GM23338 (cell line): ENCODE measurements around the gene CLEC7A. TPM values are rescaled to one million over a fixed set of nuclear protein-coding genes. Genes with fewer than 3 reads are reported as not detected.

ENCODE experiments used
- ATAC-seq: fragments of 200-7000 bp; cut with Tn5 transposase; 3 replicates; pipeline ENCODE4 v1.9.1; 2020
- DNase-seq: peaks from one replicate; pipeline ENCODE4 v3.0.0-alpha.2; 2015; ENCODE audit warnings: low spot score
- H2AFZ ChIP-seq: fragments of 200-600 bp; sonication (generic); 2 replicates; pipeline ENCODE4 v1.8.0; 2016; ENCODE audit warnings: antibody characterized with exemption, mild to moderate bottlenecking, moderate library complexity
- H3F3A ChIP-seq: fragments of 200-600 bp; sonication (generic); replicated peaks from 2 replicates; pipeline ENCODE4 v1.8.0; 2017; ENCODE audit warnings: antibody characterized with exemption, mixed run types, low read depth
- H3K27ac ChIP-seq: fragments of 200-600 bp; sonication (generic); 2 replicates; pipeline ENCODE4 v1.6.1; 2016; ENCODE audit warnings: low read depth
- H3K27me3 ChIP-seq: fragments of 200-600 bp; sonication (generic); 2 replicates; pipeline ENCODE4 v1.8.0; 2016; ENCODE audit warnings: mild to moderate bottlenecking, mixed run types, moderate library complexity; ENCODE audit not compliant: insufficient read depth
- H3K36me3 ChIP-seq: fragments of 200-600 bp; sonication (generic); 2 replicates; pipeline ENCODE4 v1.8.0; 2016; ENCODE audit warnings: mild to moderate bottlenecking; ENCODE audit not compliant: insufficient read depth
- H3K4me1 ChIP-seq: fragments of 200-600 bp; sonication (generic); 2 replicates; pipeline ENCODE4 v1.8.0; 2016; ENCODE audit warnings: mild to moderate bottlenecking, moderate library complexity; ENCODE audit not compliant: insufficient read depth
- H3K4me2 ChIP-seq: fragments of 200-600 bp; sonication (generic); 2 replicates; pipeline ENCODE4 v1.7.1; 2017; ENCODE audit warnings: mixed run types
- H3K4me3 ChIP-seq: fragments of 200-600 bp; sonication (generic); 2 replicates; pipeline ENCODE4 v1.6.1; 2016; ENCODE audit warnings: mixed run types
- H3K79me2 ChIP-seq: fragments of 200-600 bp; sonication (generic); replicated peaks from 2 replicates; pipeline ENCODE4 v1.8.0; 2017; ENCODE audit warnings: mild to moderate bottlenecking; ENCODE audit not compliant: insufficient read depth
- H3K9me2 ChIP-seq: fragments of 200-600 bp; sonication (generic); 2 replicates; pipeline ENCODE4 v1.8.0; 2017; ENCODE audit not compliant: insufficient read depth
- H4K20me1 ChIP-seq: fragments of 200-600 bp; sonication (generic); replicated peaks from 2 replicates; pipeline ENCODE4 v1.8.0; 2017; ENCODE audit warnings: mild to moderate bottlenecking; ENCODE audit not compliant: insufficient read depth
- H3K27ac Mint-ChIP-seq: 2 replicates; pipeline ENCODE4 v1.8.0; 2020; ENCODE audit warnings: inconsistent platforms, mild to moderate bottlenecking, moderate library complexity, mixed read lengths
- H3K27me3 Mint-ChIP-seq: 3 replicates; pipeline ENCODE4 v1.8.0; 2022; ENCODE audit warnings: low read depth, mild to moderate bottlenecking, moderate library complexity, mixed read lengths, inconsistent platforms; ENCODE audit not compliant: insufficient read depth, poor library complexity
- H3K36me3 Mint-ChIP-seq: 3 replicates; pipeline ENCODE4 v1.8.0; 2021; ENCODE audit warnings: low read depth, mild to moderate bottlenecking, inconsistent platforms, moderate library complexity, mixed read lengths
- H3K4me1 Mint-ChIP-seq: 3 replicates; pipeline ENCODE4 v1.8.0; 2020; ENCODE audit warnings: mild to moderate bottlenecking, inconsistent platforms, mixed read lengths
- H3K4me3 Mint-ChIP-seq: 3 replicates; pipeline ENCODE4 v1.8.0; 2021; ENCODE audit warnings: moderate library complexity, mild to moderate bottlenecking, inconsistent platforms, mixed read lengths
- H3K9me3 Mint-ChIP-seq: 3 replicates; pipeline ENCODE4 v1.8.0; 2020; ENCODE audit warnings: moderate library complexity, mild to moderate bottlenecking, inconsistent platforms, mixed read lengths
- CREB1 ChIP-seq: fragments of 250-450 bp; sonication (Bioruptor Pico); IDR thresholded peaks from 2 replicates; pipeline ENCODE4 v1.5.0; 2020; ENCODE audit warnings: low read depth, mild to moderate bottlenecking, moderate library complexity
- JUNB ChIP-seq: IDR thresholded peaks from one replicate; pipeline ENCODE4 v1.6.1; 2016; ENCODE audit warnings: antibody characterized with exemption; ENCODE audit not compliant: unreplicated experiment
- POLR2AphosphoS5 ChIP-seq: IDR thresholded peaks from 2 replicates; pipeline ENCODE4 v1.6.1; 2016; ENCODE audit warnings: antibody characterized with exemption, low read depth
- REST ChIP-seq: IDR thresholded peaks from one replicate; pipeline ENCODE4 v1.6.1; 2018; ENCODE audit warnings: antibody characterized with exemption; ENCODE audit not compliant: unreplicated experiment
- STAT1 ChIP-seq: IDR thresholded peaks from one replicate; pipeline ENCODE4 v1.6.1; 2016; ENCODE audit warnings: antibody characterized with exemption; ENCODE audit not compliant: unreplicated experiment
- ZNF114 ChIP-seq: fragments of 250-450 bp; sonication (Bioruptor Pico); IDR thresholded peaks from 2 replicates; pipeline ENCODE4 v1.5.0; 2020; ENCODE audit warnings: mild to moderate bottlenecking, moderate library complexity
- ZNF331 ChIP-seq: fragments of 250-450 bp; sonication (Bioruptor Pico); IDR thresholded peaks from 2 replicates; pipeline ENCODE4 v1.5.0; 2020; ENCODE audit warnings: low read depth, mild to moderate bottlenecking, moderate library complexity
- ZNF462 ChIP-seq: fragments of 250-450 bp; sonication (Bioruptor Pico); IDR thresholded peaks from 2 replicates; pipeline ENCODE4 v1.5.0; 2020; ENCODE audit warnings: mild to moderate bottlenecking, moderate library complexity
- polyA plus RNA-seq: library from polyadenylated mRNA; unstranded; fragments of >200 nt; fragmentation: Nextera tagmentation; extraction: Ambion mirVana; gene quantifications from 2 replicates; pipeline ENCODE4 v1.2.1, GENCODE V29; 2016
- total RNA-seq: library from RNA; depleted of rRNA; stranded (reverse); fragments of >200 nt; shearing (Covaris generic); gene quantifications from 2 replicates; pipeline ENCODE4 v1.2.3, GENCODE V29; 2014
- TF ChIP-seq, protein P1 (sequence below), 2 experiments: fragments of 200-600 bp in 1 of 2; sonication (generic) in 1 of 2; conservative IDR thresholded peaks; 2 replicates each; pipeline versions ENCODE4 v1.5.1 to v1.6.1; 2016 to 2017; ENCODE audit warnings: antibody characterized with exemption in 2 of 2, low read depth in 2 of 2, mild to moderate bottlenecking in 2 of 2, moderate library complexity in 1 of 2

Gene CLEC7A
- total and polyA plus RNA-seq, 2 experiments from 2014 or later: 0.39 TPM; not detected in 1

DNA sequence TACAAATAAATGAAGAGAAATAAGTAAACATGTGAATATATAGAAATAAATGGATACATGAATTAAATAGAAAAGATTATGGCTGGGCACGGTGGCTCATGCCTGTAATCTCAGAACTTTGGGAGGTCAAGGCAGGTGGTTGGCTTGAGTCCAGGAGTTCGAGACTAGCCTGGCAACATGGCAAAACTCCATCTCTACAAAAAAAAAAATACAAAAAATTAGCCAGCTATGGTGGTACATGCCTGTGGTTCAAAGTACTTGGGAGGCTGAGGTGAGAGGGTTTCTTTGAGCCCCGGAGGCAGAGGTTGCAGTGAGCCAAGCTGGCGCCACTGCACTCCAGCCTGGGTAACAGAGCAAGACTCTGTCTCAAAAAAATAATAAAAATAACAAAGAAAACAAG lies 5.1 kb upstream of the CLEC7A start:
- H3K4me1 Mint-ChIP-seq: peaks cover 31% of the 10 kb centered on the region
- Histone ChIP-seq H3K4me3 (no peak overlapping the region), H3K9me2 (no peaks in the 10 kb centered on the region), H3K27ac (no peak overlapping the region), H3K27me3 (no peaks in the 10 kb centered on the region), H3K79me2 (no peaks in the 10 kb centered on the region), H3F3A (no peaks in the 10 kb centered on the region), H4K20me1 (no peaks in the 10 kb centered on the region), H3K4me2 (no peak overlapping the region), H3K36me3 (no peaks in the 10 kb centered on the region), H3K4me1 (peaks cover 41% of the 10 kb centered on the region), H2AFZ (no peak overlapping the region)
- ATAC-seq (no peak), DNase-seq (no peak)
- H3K9me3 Mint-ChIP-seq: no peaks in the 10 kb centered on the region; the same call in 2 of the 3 replicates
- H3K4me3 Mint-ChIP-seq: no peak overlapping the region
- H3K36me3 Mint-ChIP-seq: no peaks in the 10 kb centered on the region
- no peak overlapping the region for H3K27ac Mint-ChIP-seq
- TF ChIP-seq CREB1 (CRISPR knock-in tag): no peak
- peaks cover 2% of the 10 kb centered on the region for H3K27me3 Mint-ChIP-seq

DNA sequence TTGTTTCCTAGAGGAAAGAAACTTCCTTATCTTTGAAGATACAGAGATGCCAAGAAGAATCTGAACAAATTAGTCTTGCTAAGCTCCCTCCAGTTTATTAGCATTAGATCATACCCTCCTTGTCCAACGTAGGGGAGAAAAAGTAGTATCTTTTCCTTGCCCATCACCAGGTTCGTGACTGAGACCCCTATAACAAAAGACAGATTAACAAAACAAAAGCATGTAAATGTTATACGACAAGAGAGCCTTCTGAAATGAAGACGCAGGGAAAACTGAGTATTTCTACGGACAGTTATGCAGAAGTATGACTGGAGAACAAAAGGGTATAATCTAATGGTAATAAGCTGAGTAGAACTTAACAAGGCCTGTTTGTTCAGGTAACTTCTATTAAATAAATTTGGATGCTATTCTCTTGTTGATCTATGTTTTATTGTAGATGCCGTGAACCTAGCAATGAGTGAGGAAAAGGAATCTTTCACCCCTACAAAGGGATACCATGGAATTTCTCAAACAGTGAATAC lies 2.9 kb upstream of the CLEC7A start:
- Histone ChIP-seq H4K20me1 (no peaks in the 10 kb centered on the region), H3K27me3 (no peaks in the 10 kb centered on the region), H3K27ac (0 out of 2 replicates have a peak overlapping the region, but pooled peaks have one; percentile 79), H3K79me2 (no peaks in the 10 kb centered on the region), H3K4me1 (peaks cover 45% of the 10 kb centered on the region), H3K9me2 (no peaks in the 10 kb centered on the region), H3F3A (no peaks in the 10 kb centered on the region), H3K36me3 (no peaks in the 10 kb centered on the region), H3K4me3 (0 out of 2 replicates have a peak overlapping the region, but pooled peaks have one; percentile 1), H3K4me2 (peak overlapping the region; percentile 34), H2AFZ (no peak overlapping the region)
- Mint-ChIP-seq H3K27ac (no peak overlapping the region; the same call in 1 of the 2 replicates), H3K27me3 (peaks cover 2% of the 10 kb centered on the region), H3K36me3 (no peaks in the 10 kb centered on the region), H3K4me3 (no peak overlapping the region), H3K9me3 (no peaks in the 10 kb centered on the region; the same call in 2 of the 3 replicates), H3K4me1 (peaks cover 42% of the 10 kb centered on the region)
- ATAC-seq (peak; percentile 50), DNase-seq (peak; percentile 32)
- TF ChIP-seq STAT1: no peak
- TF ChIP-seq POLR2AphosphoS5: no peak
- no peak for TF ChIP-seq REST
- no peak for TF ChIP-seq ZNF114 (CRISPR knock-in tag)
- TF ChIP-seq, protein P1, sequence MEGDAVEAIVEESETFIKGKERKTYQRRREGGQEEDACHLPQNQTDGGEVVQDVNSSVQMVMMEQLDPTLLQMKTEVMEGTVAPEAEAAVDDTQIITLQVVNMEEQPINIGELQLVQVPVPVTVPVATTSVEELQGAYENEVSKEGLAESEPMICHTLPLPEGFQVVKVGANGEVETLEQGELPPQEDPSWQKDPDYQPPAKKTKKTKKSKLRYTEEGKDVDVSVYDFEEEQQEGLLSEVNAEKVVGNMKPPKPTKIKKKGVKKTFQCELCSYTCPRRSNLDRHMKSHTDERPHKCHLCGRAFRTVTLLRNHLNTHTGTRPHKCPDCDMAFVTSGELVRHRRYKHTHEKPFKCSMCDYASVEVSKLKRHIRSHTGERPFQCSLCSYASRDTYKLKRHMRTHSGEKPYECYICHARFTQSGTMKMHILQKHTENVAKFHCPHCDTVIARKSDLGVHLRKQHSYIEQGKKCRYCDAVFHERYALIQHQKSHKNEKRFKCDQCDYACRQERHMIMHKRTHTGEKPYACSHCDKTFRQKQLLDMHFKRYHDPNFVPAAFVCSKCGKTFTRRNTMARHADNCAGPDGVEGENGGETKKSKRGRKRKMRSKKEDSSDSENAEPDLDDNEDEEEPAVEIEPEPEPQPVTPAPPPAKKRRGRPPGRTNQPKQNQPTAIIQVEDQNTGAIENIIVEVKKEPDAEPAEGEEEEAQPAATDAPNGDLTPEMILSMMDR (conservative IDR thresholded peaks at IDR 0.05; ENCODE audit: low read depth in 2 of 2): no peak
- TF ChIP-seq JUNB: no peak
- no peak for TF ChIP-seq ZNF331 (CRISPR knock-in tag)
- TF ChIP-seq ZNF462 (CRISPR knock-in tag): no peak
